Measurements from ENCODE around the gene SUN1.

Gene SUN1

GRCh38 chr7:901041-901387 is 68.7 kb downstream of the SUN1 start:
- DNase-seq, result no peak
- TF ChIP-seq, protein P1, sequence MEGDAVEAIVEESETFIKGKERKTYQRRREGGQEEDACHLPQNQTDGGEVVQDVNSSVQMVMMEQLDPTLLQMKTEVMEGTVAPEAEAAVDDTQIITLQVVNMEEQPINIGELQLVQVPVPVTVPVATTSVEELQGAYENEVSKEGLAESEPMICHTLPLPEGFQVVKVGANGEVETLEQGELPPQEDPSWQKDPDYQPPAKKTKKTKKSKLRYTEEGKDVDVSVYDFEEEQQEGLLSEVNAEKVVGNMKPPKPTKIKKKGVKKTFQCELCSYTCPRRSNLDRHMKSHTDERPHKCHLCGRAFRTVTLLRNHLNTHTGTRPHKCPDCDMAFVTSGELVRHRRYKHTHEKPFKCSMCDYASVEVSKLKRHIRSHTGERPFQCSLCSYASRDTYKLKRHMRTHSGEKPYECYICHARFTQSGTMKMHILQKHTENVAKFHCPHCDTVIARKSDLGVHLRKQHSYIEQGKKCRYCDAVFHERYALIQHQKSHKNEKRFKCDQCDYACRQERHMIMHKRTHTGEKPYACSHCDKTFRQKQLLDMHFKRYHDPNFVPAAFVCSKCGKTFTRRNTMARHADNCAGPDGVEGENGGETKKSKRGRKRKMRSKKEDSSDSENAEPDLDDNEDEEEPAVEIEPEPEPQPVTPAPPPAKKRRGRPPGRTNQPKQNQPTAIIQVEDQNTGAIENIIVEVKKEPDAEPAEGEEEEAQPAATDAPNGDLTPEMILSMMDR (IDR thresholded peaks at IDR 0.05), result no peak
- peaks cover 35% of the 10 kb centered on the region for H3K27me3 Mint-ChIP-seq (ENCODE audit: low read depth, poor library complexity)
- no peaks in the 10 kb centered on the region for H3K9me3 Mint-ChIP-seq
- H3K36me3 Mint-ChIP-seq (ENCODE audit: low read depth), result peaks cover 5% of the 10 kb centered on the region
- peaks cover 16% of the 10 kb centered on the region for H3K4me1 Mint-ChIP-seq
- no peak overlapping the region for H3K4me3 Mint-ChIP-seq
- no peak overlapping the region for H3K27ac Mint-ChIP-seq

DNA sequence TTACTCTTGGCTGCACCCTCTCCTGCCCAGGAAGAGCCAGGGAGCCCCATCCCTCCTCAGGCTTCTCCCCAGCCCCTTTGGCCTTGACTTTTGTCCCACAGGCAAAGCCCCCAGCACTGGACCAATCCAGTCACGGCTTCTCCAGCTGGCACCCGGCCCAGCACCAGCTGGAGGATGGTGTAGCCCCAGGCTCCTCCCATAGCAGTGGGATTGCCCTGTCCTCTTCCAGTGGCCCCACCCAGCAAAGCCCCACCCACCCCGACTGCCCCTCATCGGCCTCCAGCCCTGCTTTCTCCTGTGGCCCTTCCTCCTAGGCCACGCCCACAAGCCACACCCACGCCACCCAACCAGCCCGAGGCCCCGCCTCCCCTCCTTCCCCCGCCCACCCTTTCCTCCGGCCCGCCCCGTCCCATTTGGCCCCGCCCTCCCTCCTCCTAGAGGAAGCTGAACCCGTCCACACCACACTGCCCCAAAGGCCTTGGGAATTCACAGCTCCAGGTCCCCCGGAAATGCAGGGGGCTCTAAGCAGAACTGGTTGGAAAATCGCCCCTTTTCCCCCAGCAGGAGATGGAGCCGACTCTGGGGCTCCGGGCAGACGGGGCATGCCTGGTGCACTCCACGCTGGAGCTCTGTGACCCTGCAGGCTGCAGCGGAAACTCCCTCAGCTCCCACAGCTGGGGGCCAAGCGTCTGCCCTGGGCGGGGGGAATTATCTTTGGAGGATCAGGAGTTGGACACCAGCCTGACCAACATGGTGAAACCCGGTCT is 69.3 kb downstream of the SUN1 start:
- peak; percentile 89 for DNase-seq
- TF ChIP-seq, protein P1 (IDR thresholded peaks at IDR 0.05), result no peak
- H3K4me3 Mint-ChIP-seq, result no peak overlapping the region

GRCh38 chr7:902996-903395 is 70.7 kb downstream of the SUN1 start:
- Mint-ChIP-seq H3K27me3 (ENCODE audit: low read depth, poor library complexity) (peaks cover 50% of the 10 kb centered on the region), H3K36me3 (ENCODE audit: low read depth) (no peaks in the 10 kb centered on the region), H3K9me3 (no peaks in the 10 kb centered on the region), H3K4me1 (peaks cover 16% of the 10 kb centered on the region), H3K4me3 (no peak overlapping the region), H3K27ac (no peak overlapping the region)
- TF ChIP-seq, protein P1 (IDR thresholded peaks at IDR 0.05), result no peak
- DNase-seq, result no peak

More for the DNA sequence above, 69.3 kb downstream of the SUN1 start:
- no peaks in the 10 kb centered on the region for H3K36me3 Mint-ChIP-seq (ENCODE audit: low read depth)
- peaks cover 40% of the 10 kb centered on the region for H3K27me3 Mint-ChIP-seq (ENCODE audit: low read depth, poor library complexity)
- H3K4me1 Mint-ChIP-seq, result peaks cover 16% of the 10 kb centered on the region
- no peaks in the 10 kb centered on the region for H3K9me3 Mint-ChIP-seq
- no peak overlapping the region for H3K27ac Mint-ChIP-seq

DNA sequence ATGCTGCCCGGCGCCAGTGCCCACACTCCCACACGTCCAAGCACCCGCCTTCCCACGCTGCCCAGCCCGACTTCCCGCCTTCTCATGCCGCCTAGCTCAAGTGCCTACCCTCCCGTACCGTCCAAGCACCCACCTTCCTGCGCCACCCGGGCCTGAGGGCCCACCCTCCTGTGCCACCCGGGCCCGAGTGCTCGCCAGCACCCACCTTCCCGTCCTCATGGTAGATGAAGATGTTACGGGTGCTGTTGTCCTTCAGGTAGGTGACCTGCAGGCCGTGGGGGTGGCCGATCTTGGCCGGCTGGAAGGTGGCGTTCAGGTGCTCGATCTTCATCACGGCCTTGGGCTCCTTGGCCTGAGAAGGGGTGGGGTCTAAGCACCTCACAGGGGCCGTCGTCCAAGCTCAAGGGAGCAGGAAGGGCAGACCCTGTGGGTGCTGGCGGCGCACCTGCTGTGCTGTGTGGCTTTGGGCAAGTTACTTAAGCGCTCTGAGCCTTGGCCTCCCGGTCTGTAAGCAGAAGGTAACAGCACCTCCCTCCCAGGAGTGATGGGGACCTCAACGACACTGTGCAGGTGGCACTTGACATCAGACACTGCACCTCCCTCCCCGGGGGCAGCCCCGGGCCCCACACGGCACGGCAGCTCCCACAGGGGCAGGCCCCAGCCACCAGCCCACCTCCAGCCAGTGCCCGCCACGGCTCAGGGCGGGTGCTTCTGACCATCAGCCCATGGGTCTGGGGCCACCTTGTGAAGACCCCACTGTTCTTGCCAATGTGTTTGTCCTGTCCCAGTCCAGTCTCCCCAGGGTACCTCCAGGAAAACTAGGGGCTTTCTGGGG is 71.9 kb downstream of the SUN1 start:
- no peak overlapping the region for H3K4me3 Mint-ChIP-seq
- no peaks in the 10 kb centered on the region for H3K36me3 Mint-ChIP-seq (ENCODE audit: low read depth)
- H3K9me3 Mint-ChIP-seq, result no peaks in the 10 kb centered on the region
- peaks cover 50% of the 10 kb centered on the region for H3K27me3 Mint-ChIP-seq (ENCODE audit: low read depth, poor library complexity)
- peaks cover 16% of the 10 kb centered on the region for H3K4me1 Mint-ChIP-seq
- TF ChIP-seq, protein P1 (IDR thresholded peaks at IDR 0.05), result no peak
- no peak overlapping the region for H3K27ac Mint-ChIP-seq
- no peak for DNase-seq

DNA sequence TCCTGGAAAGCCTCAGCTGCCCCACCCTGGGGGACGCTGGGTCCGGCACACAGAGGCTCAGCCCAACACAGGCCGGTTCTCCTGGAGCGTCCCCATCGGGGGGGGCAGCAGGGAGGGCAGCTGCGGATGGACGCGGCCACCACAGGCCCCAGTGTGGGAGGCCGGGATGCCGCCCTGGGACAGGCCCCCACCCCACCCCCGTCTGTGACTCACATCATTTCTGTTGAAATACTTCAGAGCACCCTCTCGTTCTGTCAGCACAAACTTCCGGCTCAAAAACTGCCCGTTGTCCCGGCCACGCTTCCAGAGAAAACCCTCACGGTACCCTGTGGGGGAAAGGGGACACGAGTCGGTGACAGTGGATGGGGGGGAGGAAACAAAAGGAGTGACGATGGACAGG is 72.6 kb downstream of the SUN1 start:
- Mint-ChIP-seq H3K4me1 (peaks cover 11% of the 10 kb centered on the region), H3K4me3 (no peak overlapping the region), H3K27me3 (ENCODE audit: low read depth, poor library complexity) (peaks cover 53% of the 10 kb centered on the region), H3K9me3 (no peaks in the 10 kb centered on the region), H3K36me3 (ENCODE audit: low read depth) (no peaks in the 10 kb centered on the region), H3K27ac (no peak overlapping the region)
- no peak for DNase-seq
- TF ChIP-seq, protein P1 (IDR thresholded peaks at IDR 0.05), result no peak

Measured in nephron progenitor cell (in vitro differentiated cells).